Measurements from ENCODE around the gene EFNA1. TPM values are rescaled to one million over a fixed set of nuclear protein-coding genes. Genes with fewer than 3 reads are reported as not detected.

Gene EFNA1
- total RNA-seq, 2 donors from 2014 or later: 3.6 to 5.0 TPM

DNA sequence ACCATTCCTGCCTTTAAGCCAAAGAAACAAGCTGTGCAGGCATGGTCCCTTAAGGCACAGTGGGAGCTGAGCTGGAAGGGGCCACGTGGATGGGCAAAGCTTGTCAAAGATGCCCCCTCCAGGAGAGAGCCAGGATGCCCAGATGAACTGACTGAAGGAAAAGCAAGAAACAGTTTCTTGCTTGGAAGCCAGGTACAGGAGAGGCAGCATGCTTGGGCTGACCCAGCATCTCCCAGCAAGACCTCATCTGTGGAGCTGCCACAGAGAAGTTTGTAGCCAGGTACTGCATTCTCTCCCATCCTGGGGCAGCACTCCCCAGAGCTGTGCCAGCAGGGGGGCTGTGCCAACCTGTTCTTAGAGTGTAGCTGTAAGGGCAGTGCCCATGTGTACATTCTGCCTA, 6.6 kb downstream of the EFNA1 start:
- H3K9ac ChIP-seq (ENCODE audit: extremely low read depth, low read length, poor library complexity, severe bottlenecking): peak overlapping the region; percentile 86
- peaks cover 23% of the 10 kb centered on the region for H3K4me1 Mint-ChIP-seq
- H3K4me3 ChIP-seq (ENCODE audit: low read length): peak overlapping the region; percentile 99
- peak overlapping the region; percentile 94 for H3K4me3 Mint-ChIP-seq
- H3K27me3 ChIP-seq (ENCODE audit: control insufficient read depth, insufficient read depth, low read length, poor library complexity, severe bottlenecking): peaks cover 4% of the 10 kb centered on the region
- peaks cover 13% of the 10 kb centered on the region for H3K4me1 ChIP-seq (ENCODE audit: control insufficient read depth, insufficient read depth, low read length)
- H3K27ac Mint-ChIP-seq: no peak overlapping the region
- H3K27me3 Mint-ChIP-seq (ENCODE audit: insufficient read depth): peaks cover 29% of the 10 kb centered on the region
- H3K36me3 Mint-ChIP-seq (ENCODE audit: low read depth): peaks cover 20% of the 10 kb centered on the region
- H3K27ac ChIP-seq (ENCODE audit: low read depth, low read length): no peak overlapping the region
- H3K36me3 ChIP-seq (ENCODE audit: control insufficient read depth, insufficient read depth, low read length): peaks cover 12% of the 10 kb centered on the region
- WGBS, 2 experiments (ENCODE audit: insufficient coverage in 1 of 2, insufficient read length in 1 of 2): 67 to 71% methylated on average over 1 of the region's 1 CpG
- TF ChIP-seq, protein P1, sequence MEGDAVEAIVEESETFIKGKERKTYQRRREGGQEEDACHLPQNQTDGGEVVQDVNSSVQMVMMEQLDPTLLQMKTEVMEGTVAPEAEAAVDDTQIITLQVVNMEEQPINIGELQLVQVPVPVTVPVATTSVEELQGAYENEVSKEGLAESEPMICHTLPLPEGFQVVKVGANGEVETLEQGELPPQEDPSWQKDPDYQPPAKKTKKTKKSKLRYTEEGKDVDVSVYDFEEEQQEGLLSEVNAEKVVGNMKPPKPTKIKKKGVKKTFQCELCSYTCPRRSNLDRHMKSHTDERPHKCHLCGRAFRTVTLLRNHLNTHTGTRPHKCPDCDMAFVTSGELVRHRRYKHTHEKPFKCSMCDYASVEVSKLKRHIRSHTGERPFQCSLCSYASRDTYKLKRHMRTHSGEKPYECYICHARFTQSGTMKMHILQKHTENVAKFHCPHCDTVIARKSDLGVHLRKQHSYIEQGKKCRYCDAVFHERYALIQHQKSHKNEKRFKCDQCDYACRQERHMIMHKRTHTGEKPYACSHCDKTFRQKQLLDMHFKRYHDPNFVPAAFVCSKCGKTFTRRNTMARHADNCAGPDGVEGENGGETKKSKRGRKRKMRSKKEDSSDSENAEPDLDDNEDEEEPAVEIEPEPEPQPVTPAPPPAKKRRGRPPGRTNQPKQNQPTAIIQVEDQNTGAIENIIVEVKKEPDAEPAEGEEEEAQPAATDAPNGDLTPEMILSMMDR (conservative IDR thresholded peaks at IDR 0.05): no peak
- no peaks in the 10 kb centered on the region for H3K9me3 ChIP-seq (ENCODE audit: control insufficient read depth, low read length)
- no peak for DNase-seq
- no peaks in the 10 kb centered on the region for H3K9me3 Mint-ChIP-seq

DNA sequence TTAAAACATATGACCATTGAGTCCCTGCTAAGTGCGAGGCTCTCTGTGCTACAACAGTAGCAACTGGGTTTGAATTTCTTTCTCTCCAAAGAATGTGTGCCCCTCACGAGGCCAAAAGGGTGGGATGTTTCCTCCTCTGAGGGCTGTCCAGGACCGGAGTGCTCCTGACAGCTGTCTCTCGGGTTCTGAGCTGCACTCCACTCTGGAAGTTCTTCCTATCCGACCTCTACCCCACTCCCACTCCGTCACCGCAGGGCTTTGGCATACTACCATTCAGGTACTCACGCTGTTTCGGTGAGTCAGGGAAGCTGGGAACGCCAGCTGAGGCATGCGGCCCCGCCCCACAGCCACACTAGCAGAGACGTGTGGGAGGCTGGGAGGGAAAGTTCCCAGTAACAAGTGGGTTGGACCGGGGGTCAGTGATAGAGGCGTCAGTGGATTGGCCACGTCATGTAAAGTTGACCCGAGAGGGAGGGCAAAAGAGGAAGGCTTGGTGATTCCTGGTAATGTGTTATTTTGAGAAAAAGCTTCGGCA, 7.3 kb downstream of the EFNA1 start:
- Histone ChIP-seq H3K36me3 (ENCODE audit: control insufficient read depth, insufficient read depth, low read length) (peaks cover 12% of the 10 kb centered on the region), H3K4me3 (ENCODE audit: low read length) (peak overlapping the region; percentile 99), H3K9ac (ENCODE audit: extremely low read depth, low read length, poor library complexity, severe bottlenecking) (peak overlapping the region; percentile 86), H3K27ac (ENCODE audit: low read depth, low read length) (peak overlapping the region; percentile 88), H3K27me3 (ENCODE audit: control insufficient read depth, insufficient read depth, low read length, poor library complexity, severe bottlenecking) (no peaks in the 10 kb centered on the region), H3K9me3 (ENCODE audit: control insufficient read depth, low read length) (no peaks in the 10 kb centered on the region), H3K4me1 (ENCODE audit: control insufficient read depth, insufficient read depth, low read length) (peaks cover 7% of the 10 kb centered on the region)
- peak; percentile 87 for DNase-seq
- peaks cover 20% of the 10 kb centered on the region for H3K36me3 Mint-ChIP-seq (ENCODE audit: low read depth)
- H3K27ac Mint-ChIP-seq: peak overlapping the region; percentile 99
- peak overlapping the region; percentile 94 for H3K4me3 Mint-ChIP-seq
- H3K27me3 Mint-ChIP-seq (ENCODE audit: insufficient read depth): peaks cover 23% of the 10 kb centered on the region
- no peaks in the 10 kb centered on the region for H3K9me3 Mint-ChIP-seq
- 9% methylated on average over 15 to 18 of the region's 18 CpGs for WGBS, 2 experiments (ENCODE audit: insufficient coverage in 1 of 2, insufficient read length in 1 of 2)
- TF ChIP-seq, protein P1 (conservative IDR thresholded peaks at IDR 0.05): no peak
- H3K4me1 Mint-ChIP-seq: peaks cover 18% of the 10 kb centered on the region

DNA sequence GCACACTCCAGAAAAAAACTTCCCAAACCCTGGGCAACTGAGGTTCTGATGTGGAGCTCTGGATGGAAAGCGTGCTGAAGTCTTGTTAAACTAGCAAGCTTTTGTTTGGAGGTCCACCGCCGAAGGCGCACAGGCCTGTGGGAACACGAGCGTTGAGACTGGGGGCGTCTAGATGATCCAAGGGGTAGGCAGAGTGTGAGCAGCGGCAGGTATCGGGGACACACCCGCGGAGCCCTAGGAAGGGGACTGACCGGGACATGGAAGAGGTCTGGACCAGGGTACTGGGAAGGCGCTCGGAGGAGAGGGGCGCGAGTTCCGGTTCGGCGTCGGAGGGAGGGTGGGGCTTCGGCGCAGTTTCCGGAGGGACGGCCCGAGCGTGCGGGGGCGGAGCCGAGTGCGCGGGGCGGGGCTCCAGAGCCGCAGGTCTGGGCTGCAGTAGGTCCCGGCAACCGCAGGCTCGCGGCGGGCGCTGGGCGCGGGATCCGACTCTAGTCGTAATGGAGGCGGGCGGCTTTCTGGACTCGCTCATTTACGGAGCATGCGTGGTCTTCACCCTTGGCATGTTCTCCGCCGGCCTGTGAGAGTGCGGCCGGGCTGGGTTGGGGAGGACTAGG, 7.8 kb downstream of the EFNA1 start, which contains the start of gene SLC50A1:
Gene SLC50A1 (plus strand): TSS at position 438 of the 614 bp plus-strand sequence. CDS start 60 bp downstream, at position 498.
- Mint-ChIP-seq H3K4me1 (peaks cover 14% of the 10 kb centered on the region), H3K9me3 (no peaks in the 10 kb centered on the region), H3K36me3 (ENCODE audit: low read depth) (peaks cover 20% of the 10 kb centered on the region), H3K27me3 (ENCODE audit: insufficient read depth) (peaks cover 23% of the 10 kb centered on the region), H3K27ac (peak within 1 kb of the TSS; percentile 99), H3K4me3 (peak within 1 kb of the TSS; percentile 94)
- no peaks in the 10 kb centered on the region for H3K27me3 ChIP-seq (ENCODE audit: control insufficient read depth, insufficient read depth, low read length, poor library complexity, severe bottlenecking)
- peaks cover 12% of the 10 kb centered on the region for H3K36me3 ChIP-seq (ENCODE audit: control insufficient read depth, insufficient read depth, low read length)
- peaks cover 4% of the 10 kb centered on the region for H3K4me1 ChIP-seq (ENCODE audit: control insufficient read depth, insufficient read depth, low read length)
- DNase-seq: peak; percentile 98
- H3K9me3 ChIP-seq (ENCODE audit: control insufficient read depth, low read length): no peaks in the 10 kb centered on the region
- H3K27ac ChIP-seq (ENCODE audit: low read depth, low read length): peak within 1 kb of the TSS; percentile 88
- TF ChIP-seq, protein P1 (conservative IDR thresholded peaks at IDR 0.05): peak; percentile 48
- WGBS, 2 experiments (ENCODE audit: insufficient coverage in 1 of 2, insufficient read length in 1 of 2): 0 to 1% methylated on average over 17 to 52 of the region's 52 CpGs
- peak within 1 kb of the TSS; percentile 86 for H3K9ac ChIP-seq (ENCODE audit: extremely low read depth, low read length, poor library complexity, severe bottlenecking)
- peak within 1 kb of the TSS; percentile 99 for H3K4me3 ChIP-seq (ENCODE audit: low read length)

Measured in endodermal cell (in vitro differentiated cells).